HG03045 (cell line): ENCODE data around the gene CCR4.
A peak's percentile ranks its signal among the peaks of the same experiment; 100 is the strongest.
"Not testable (repeated sequence)": the region's sequence is repeated elsewhere in the genome, so short reads cannot be mapped to it uniquely, and the experiment has no call there.

Source experiments
- ATAC-seq: cut with Tn5 transposase; IDR thresholded peaks from one replicate; pipeline ENCODE4 v1.9.1; 2021; ENCODE audit warnings: mild to moderate bottlenecking, moderate library complexity; ENCODE audit not compliant: unreplicated experiment

The CCR4 gene

DNA sequence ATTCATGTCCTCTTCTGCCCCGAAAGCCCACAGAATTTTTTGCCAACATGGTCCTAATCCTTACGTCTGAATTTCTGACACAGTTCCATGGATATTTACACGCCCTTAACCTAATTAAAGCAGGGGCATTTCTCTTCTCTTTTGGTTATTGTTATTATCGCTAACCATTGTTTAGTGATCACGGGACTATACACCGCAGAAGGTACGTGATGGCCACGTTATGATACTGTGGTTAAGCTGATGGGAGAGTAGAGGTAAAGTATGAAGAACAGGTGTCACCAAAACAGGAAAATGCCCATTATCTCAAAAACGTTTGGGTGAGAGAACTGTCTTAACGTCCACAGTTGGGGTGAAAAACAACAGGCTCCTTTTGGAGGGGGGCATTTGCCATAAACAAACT is 26.4 kb downstream of the CCR4 start:
- ATAC-seq: no peak

- ATAC-seq: no peak
Measured at GRCh38 chr3:32978331-32978730, 26.9 kb downstream of the CCR4 start.

- ATAC-seq: no peak
Measured at GRCh38 chr3:32983124-32983523, 31.7 kb downstream of the CCR4 start.

GRCh38 chr3:32984918-32985317 is 33.5 kb downstream of the CCR4 start:
- not testable (repeated sequence) for ATAC-seq

GRCh38 chr3:32989171-32989570 is 37.7 kb downstream of the CCR4 start:
- no peak for ATAC-seq

GRCh38 chr3:32990116-32990515 is 38.7 kb downstream of the CCR4 start:
- ATAC-seq: no peak

- ATAC-seq: no peak
Measured at GRCh38 chr3:32991781-32992180, 40.3 kb downstream of the CCR4 start.

GRCh38 chr3:32992310-32992686 is 40.9 kb downstream of the CCR4 start:
- peak; percentile 10 for ATAC-seq

- no peak for ATAC-seq
Measured at GRCh38 chr3:32994045-32994444, 42.6 kb downstream of the CCR4 start.

GRCh38 chr3:32995098-32995497 is 43.7 kb downstream of the CCR4 start:
- no peak for ATAC-seq

- no peak for ATAC-seq
Measured at GRCh38 chr3:32996048-32996754, 44.8 kb downstream of the CCR4 start.

GRCh38 chr3:32996755-32997091 is 45.3 kb downstream of the CCR4 start:
- no peak for ATAC-seq

DNA sequence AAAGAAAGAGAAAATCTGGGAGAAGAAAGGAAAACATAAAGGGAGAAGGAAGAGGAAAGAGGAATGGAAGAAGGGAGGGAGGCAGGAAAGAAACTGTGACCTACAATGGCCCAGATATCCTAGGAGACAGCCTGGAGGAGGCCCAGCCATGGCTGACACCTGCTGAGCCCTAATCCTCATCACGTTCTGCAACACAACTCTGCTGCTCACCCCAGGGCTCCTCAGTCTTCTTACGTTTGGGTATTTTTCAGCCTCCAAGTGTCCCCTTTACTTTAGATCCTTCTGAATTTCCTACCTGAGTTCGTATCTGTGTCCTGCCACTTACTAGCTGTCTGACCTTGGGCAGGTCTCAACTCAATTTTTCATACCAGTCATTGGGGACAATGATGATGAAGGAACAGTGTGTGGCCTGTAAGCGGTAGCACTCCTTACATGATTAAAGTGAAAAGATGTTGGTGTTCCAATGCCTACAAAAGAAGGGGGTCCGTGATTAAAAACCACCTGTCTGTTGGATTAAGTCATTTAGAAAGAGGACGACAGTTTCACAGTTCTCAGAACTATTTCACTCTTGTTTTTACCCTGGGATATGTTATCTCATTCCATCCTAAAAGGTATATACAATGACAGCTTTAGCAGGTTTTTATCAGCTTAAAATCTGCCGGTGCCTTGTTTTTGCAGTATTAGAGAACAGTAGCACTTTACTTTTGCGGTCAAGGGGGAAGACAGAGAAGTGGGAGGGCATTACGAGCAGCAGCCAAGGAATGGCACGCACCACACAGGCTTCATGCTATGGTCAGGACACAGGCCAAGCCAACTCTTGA is 47.4 kb downstream of the CCR4 start:
- no peak for ATAC-seq

DNA sequence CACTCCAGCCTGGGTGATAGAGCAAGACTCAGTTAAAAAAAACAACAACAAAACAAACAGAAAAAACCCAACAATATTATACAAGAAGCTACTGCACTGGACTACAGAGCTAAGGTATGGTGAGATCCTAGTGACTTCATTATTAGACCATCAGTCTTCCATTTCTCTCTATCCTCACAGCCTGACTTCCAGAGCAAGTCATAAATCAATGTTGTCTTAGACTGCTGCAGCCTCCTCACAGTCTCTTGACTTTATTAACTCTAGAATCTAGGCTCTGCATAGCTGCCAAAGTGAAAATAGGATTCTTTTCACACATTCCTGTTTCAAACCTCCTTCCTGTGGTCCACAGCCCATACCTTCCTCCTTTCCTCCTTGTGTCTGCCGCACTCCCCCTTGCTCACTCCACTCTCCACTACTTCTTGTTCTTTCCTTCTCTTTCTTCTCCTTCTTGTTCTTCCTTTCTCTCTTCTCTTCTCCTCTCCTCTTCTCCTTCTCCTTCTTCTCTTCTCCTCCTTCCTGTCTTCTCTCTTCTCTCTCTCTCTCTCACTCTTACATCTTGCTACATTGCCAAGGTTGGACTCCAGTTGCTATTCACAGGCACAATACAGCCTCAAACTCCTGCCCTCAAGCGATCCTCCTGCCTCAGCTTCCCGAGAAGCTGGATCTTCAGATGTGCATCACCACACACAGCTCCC is 49.4 kb downstream of the CCR4 start:
- no peak for ATAC-seq

DNA sequence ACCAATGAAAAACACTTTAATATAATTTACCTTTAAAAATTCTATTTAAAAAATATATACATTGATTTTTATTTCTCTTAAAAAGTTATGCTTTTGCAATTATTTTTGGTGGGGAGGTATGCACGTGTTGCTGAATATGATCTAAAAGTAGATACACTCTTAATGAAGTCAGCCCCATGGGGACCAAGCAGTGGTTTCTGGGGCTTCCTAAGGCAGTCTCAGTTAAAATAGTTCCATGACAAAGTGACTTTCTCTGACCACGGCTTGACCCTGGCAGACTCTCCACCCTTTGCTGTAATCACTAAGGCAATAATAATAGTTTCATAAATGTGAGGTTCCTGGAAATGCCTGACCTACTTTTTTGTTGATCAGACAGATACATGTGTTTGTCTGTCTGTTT is 50.4 kb downstream of the CCR4 start:
- no peak for ATAC-seq

GRCh38 chr3:33003308-33003707 is 51.9 kb downstream of the CCR4 start:
- ATAC-seq: no peak

DNA sequence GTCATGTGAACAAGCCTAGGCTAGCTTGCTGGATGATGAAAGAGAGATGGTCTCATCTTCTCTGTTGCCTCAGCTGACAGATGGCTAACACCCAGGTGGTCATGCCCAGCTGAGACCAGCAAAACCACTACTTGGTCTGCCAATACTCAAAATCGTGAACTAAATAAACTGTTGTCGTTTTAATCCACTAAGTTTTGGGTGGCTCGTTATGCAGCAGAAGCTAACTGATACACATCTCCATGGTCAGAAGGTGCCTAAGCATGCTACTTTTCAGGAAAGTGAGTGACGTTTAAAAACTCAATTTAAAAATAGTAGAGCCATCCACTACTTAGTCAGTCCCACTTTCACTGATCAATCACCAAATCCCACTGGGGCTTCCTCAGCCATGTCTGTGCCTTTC is 52.8 kb downstream of the CCR4 start:
- ATAC-seq: no peak

DNA sequence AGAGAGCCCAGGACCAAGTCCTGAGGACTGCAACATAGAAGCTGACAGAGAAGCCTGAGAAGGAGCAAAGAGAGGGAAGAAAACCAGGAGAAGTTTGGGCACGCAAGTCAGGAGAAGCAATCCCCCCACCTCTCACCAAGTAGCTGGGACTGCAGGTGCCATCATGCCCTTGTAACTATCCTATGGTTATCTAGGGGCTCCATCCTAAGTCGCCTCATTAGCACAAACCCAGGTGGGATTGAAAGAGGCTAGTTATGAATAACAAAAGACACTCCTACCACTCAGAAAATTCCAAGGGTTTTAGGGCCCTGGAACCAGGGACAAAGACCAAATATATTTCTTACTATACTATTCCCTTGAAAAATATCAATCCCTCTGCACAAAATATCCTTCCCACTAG is 53.5 kb downstream of the CCR4 start:
- no peak for ATAC-seq
